ENCODE results near the gene DCTPP1.

The DCTPP1 gene

GRCh38 chr16:30377050-30377811, 52.6 kb downstream of the DCTPP1 start:
- Mint-ChIP-seq H3K9me3 (peaks cover 0 to 2% of the 10 kb centered on the region in 2 donors), H3K27me3 (no peaks in the 10 kb centered on the region), H3K36me3 (peaks cover 20 to 23% of the 10 kb centered on the region in 2 donors), H3K4me1 (peaks cover 31 to 55% of the 10 kb centered on the region in 2 donors), H3K27ac (peak overlapping the region; percentile 100), H3K4me3 (peak overlapping the region; percentile 97 to 100)
- ATAC-seq (replicated peaks) (peak; percentile 2 to 12), DNase-seq (no peak)

GRCh38 chr16:30376461-30376902, 53.3 kb downstream of the DCTPP1 start:
- H3K4me1 Mint-ChIP-seq: peaks cover 34 to 55% of the 10 kb centered on the region in 2 donors
- peaks cover 20 to 23% of the 10 kb centered on the region in 2 donors for H3K36me3 Mint-ChIP-seq
- no peak for DNase-seq
- H3K9me3 Mint-ChIP-seq: peaks cover 0 to 2% of the 10 kb centered on the region in 2 donors
- H3K27ac Mint-ChIP-seq: peak overlapping the region; percentile 100
- peak overlapping the region in 1 of 2 donors; percentile 97 for H3K4me3 Mint-ChIP-seq
- no peaks in the 10 kb centered on the region for H3K27me3 Mint-ChIP-seq
- no peak for ATAC-seq (replicated peaks)

- H3K4me3 Mint-ChIP-seq: no peak overlapping the region
- peaks cover 0 to 2% of the 10 kb centered on the region in 2 donors for H3K9me3 Mint-ChIP-seq
- DNase-seq (no peak), ATAC-seq (replicated peaks) (no peak)
- peaks cover 20 to 21% of the 10 kb centered on the region in 2 donors for H3K36me3 Mint-ChIP-seq
- no peak overlapping the region for H3K27ac Mint-ChIP-seq
- peaks cover 32 to 54% of the 10 kb centered on the region in 2 donors for H3K4me1 Mint-ChIP-seq
- H3K27me3 Mint-ChIP-seq: no peaks in the 10 kb centered on the region
These were observed 54.0 kb downstream of the DCTPP1 start for GRCh38 chr16:30375864-30376263.

- Mint-ChIP-seq H3K9me3 (no peaks in the 10 kb centered on the region), H3K4me3 (no peak within 1 kb of the TSS), H3K27me3 (no peaks in the 10 kb centered on the region), H3K27ac (peak within 1 kb of the TSS; percentile 67), H3K36me3 (peaks cover 9 to 11% of the 10 kb centered on the region in 2 donors), H3K4me1 (peaks cover 25 to 42% of the 10 kb centered on the region in 2 donors)
- DNase-seq: no peak
- ATAC-seq (replicated peaks): no peak
These were observed 55.3 kb downstream of the DCTPP1 start, which contains the start of gene MYL11 for GRCh38 chr16:30374538-30374937. MYL11 (plus strand) TSS chr16:30374802; CDS start chr16:30374858, 56 bp downstream.
